K562 (cell line): Measurements from ENCODE around the gene SLC30A3. TPM values are rescaled to one million over a fixed set of nuclear protein-coding genes. Genes with fewer than 3 reads are reported as not detected.

ENCODE experiments used
- CLOCK ChIP-seq: fragments of 250-450 bp; sonication (Bioruptor Pico); IDR thresholded peaks from 2 replicates; pipeline ENCODE4 v1.4.0; 2020; ENCODE audit warnings: mild to moderate bottlenecking, moderate library complexity, borderline replicate concordance
- FOXK1 ChIP-seq: sonication (generic); formaldehyde crosslinking; IDR thresholded peaks from 2 replicates; pipeline ENCODE4 v1.8.0; 2022; ENCODE audit warnings: missing genetic modification reagents, mild to moderate bottlenecking, borderline replicate concordance
- FUS ChIP-seq: fragments of 200-400 bp; formaldehyde crosslinking; optimal IDR thresholded peaks from 2 replicates; pipeline ENCODE3; 2017; ENCODE audit warnings: low read depth, low read length
- GABPA ChIP-seq: fragments of 200-800 bp; sonication (Bioruptor generic); conservative IDR thresholded peaks from 2 replicates; pipeline ENCODE4 v1.6.1; 2016; ENCODE audit warnings: low read depth, missing genetic modification characterization, missing compliant biosample characterization
- HMGXB4 ChIP-seq: sonication (generic); formaldehyde crosslinking; IDR thresholded peaks from 2 replicates; pipeline ENCODE4 v1.8.1; 2023; ENCODE audit warnings: mild to moderate bottlenecking, missing genetic modification reagents
- KDM4B ChIP-seq, 2 experiments: fragments of 450-650 bp in 1 of 2; sonication (generic) in 1 of 2; IDR thresholded peaks; 2 replicates each; pipeline ENCODE4 v1.6.1; 2016 to 2017; ENCODE audit warnings: borderline replicate concordance in 2 of 2, antibody characterized with exemption in 1 of 2, low read depth in 1 of 2, mild to moderate bottlenecking in 1 of 2
- LARP7 ChIP-seq: fragments of 450-650 bp; IDR thresholded peaks from 2 replicates; pipeline ENCODE4 v1.6.1; 2016
- MED1 ChIP-seq: sonication (generic); formaldehyde crosslinking; IDR thresholded peaks from 2 replicates; pipeline ENCODE4 v1.8.1; 2023; ENCODE audit warnings: missing genetic modification reagents, borderline replicate concordance
- MEF2A ChIP-seq: IDR thresholded peaks from 2 replicates; pipeline ENCODE4 v1.6.1; 2011; ENCODE audit warnings: low read depth, mild to moderate bottlenecking, low read length, moderate library complexity; ENCODE audit not compliant: control insufficient read depth
- NFE2 ChIP-seq: IDR thresholded peaks from 2 replicates; pipeline ENCODE4 v1.6.1; 2014; ENCODE audit warnings: antibody characterized with exemption, low read depth
- NFYB ChIP-seq: IDR thresholded peaks from 2 replicates; pipeline ENCODE4 v1.6.1; 2011; ENCODE audit warnings: mild to moderate bottlenecking, moderate library complexity; ENCODE audit not compliant: insufficient read length; ENCODE audit errors: extremely low read depth
- NR1H2 ChIP-seq: sonication (generic); formaldehyde crosslinking; IDR thresholded peaks from 2 replicates; pipeline ENCODE4 v1.4.0; 2020; ENCODE audit warnings: mild to moderate bottlenecking, missing genetic modification reagents
- PCBP1 ChIP-seq: fragments of 200-400 bp; formaldehyde crosslinking; IDR thresholded peaks from 2 replicates; pipeline ENCODE4 v1.6.1; 2018; ENCODE audit warnings: mild to moderate bottlenecking, low read depth, low read length; ENCODE audit not compliant: poor library complexity, severe bottlenecking
- PHF21A ChIP-seq: fragments of 450-650 bp; IDR thresholded peaks from 2 replicates; pipeline ENCODE4 v1.6.1; 2017; ENCODE audit warnings: low read depth, borderline replicate concordance
- PHTF2 ChIP-seq: fragments of 250-450 bp; sonication (Bioruptor Pico); IDR thresholded peaks from 2 replicates; pipeline ENCODE4 v1.5.0; 2021; ENCODE audit warnings: mild to moderate bottlenecking
- SRSF7 ChIP-seq: fragments of 200-400 bp; formaldehyde crosslinking; optimal IDR thresholded peaks from 2 replicates; pipeline ENCODE3; 2017; ENCODE audit warnings: mild to moderate bottlenecking, low read depth, low read length
- TCFL5 ChIP-seq: fragments of 250-450 bp; sonication (Bioruptor Pico); conservative IDR thresholded peaks from 2 replicates; pipeline ENCODE4 v1.6.1; 2021; ENCODE audit warnings: mild to moderate bottlenecking, moderate library complexity, matching md5 sums
- USF1 ChIP-seq: sonication (generic); formaldehyde crosslinking; IDR thresholded peaks from 2 replicates; pipeline ENCODE4 v1.9.0; 2022; ENCODE audit warnings: mild to moderate bottlenecking, missing genetic modification reagents
- ZC3H8 ChIP-seq: fragments of 450-650 bp; IDR thresholded peaks from 2 replicates; pipeline ENCODE4 v1.6.1; 2017
- ZKSCAN8 ChIP-seq: fragments of 200-800 bp; sonication (Bioruptor generic); IDR thresholded peaks from 2 replicates; pipeline ENCODE4 v1.6.1; 2016; ENCODE audit warnings: missing genetic modification characterization, missing compliant biosample characterization
- ZNF23 ChIP-seq: fragments of 250-450 bp; sonication (Bioruptor Pico); IDR thresholded peaks from 2 replicates; pipeline ENCODE4 v1.4.0; 2020; ENCODE audit warnings: mild to moderate bottlenecking
- ZNF24 ChIP-seq: fragments of 450-650 bp; IDR thresholded peaks from 2 replicates; pipeline ENCODE4 v1.6.1; 2016
- ZNF551 ChIP-seq: fragments of 250-450 bp; sonication (Bioruptor Pico); IDR thresholded peaks from 2 replicates; pipeline ENCODE4 v1.5.0; 2021; ENCODE audit warnings: mild to moderate bottlenecking, moderate library complexity
- polyA plus RNA-seq, 8 experiments: library from polyadenylated mRNA; depleted of rRNA in 4 of 8; stranded (reverse) in 5 of 8; unstranded in 3 of 8; fragments of >200 nt; fragmentation: Nextera tagmentation in 2 of 8; fragmentation: Illumina TruSeq in 1 of 8; extraction: Ambion mirVana in 2 of 8; extraction: Trizol in 1 of 8; gene quantifications; 2 replicates each; pipeline versions ENCODE4 v1.2.1 to v1.2.3, GENCODE V29; 2011 to 2014; ENCODE audit warnings: inconsistent platforms in 1 of 8, missing spikeins in 1 of 8
- total RNA-seq, 7 experiments: library from RNA; depleted of rRNA in 6 of 7; stranded (reverse); fragments of >200 nt in 6 of 7; fragmentation: Illumina TruSeq in 2 of 7; extraction: Trizol in 2 of 7; gene quantifications; 2 replicates each; pipeline versions ENCODE4 v1.2.1 to v1.2.3, GENCODE V29; 2011 to 2021; ENCODE audit warnings: low replicate concordance in 1 of 7

The SLC30A3 gene
- total and polyA plus RNA-seq, 9 of the 15 experiments (the other 6 are each of a cell fraction or from before 2014, with no cell fraction given) = 0.03 to 2.7 (median 0.89) TPM; not detected in 1

GRCh38 chr2:27217173-27218121, 45.4 kb downstream of the SLC30A3 start, which contains the start of gene CAD (continued):
- TF ChIP-seq PHTF2 (CRISPR knock-in tag) (no peak), NFE2 (no peak), PCBP1 (no peak), LARP7 (peak; percentile 79; the same call in 1 of the 2 replicates), ZKSCAN8 (CRISPR knock-in tag) (no peak), KDM4B (IDR thresholded peaks at IDR 0.05; ENCODE audit: borderline replicate concordance in 2 of 2, low read depth in 1 of 2) (no peak), MEF2A (no peak), GABPA (tag) (no peak), ZNF24 (no peak), USF1 (peak; percentile 95), TCFL5 (CRISPR knock-in tag) (no peak), NR1H2 (CRISPR knock-in tag) (no peak; the same call in 1 of the 2 replicates), CLOCK (CRISPR knock-in tag) (no peak), MED1 (CRISPR knock-in tag) (no peak), ZNF23 (CRISPR knock-in tag) (no peak), HMGXB4 (CRISPR knock-in tag) (no peak), ZNF551 (no peak), SRSF7 (no peak), PHF21A (no peak), FUS (no peak), NFYB (no peak), ZC3H8 (no peak), FOXK1 (CRISPR knock-in tag) (no peak)
